ENCODE results near the gene DNM2.
"Not testable (repeated sequence)": the region's sequence is repeated elsewhere in the genome, so short reads cannot be mapped to it uniquely, and the experiment has no call there.

GRCh38 chr19:10758050-10758449, 40.2 kb downstream of the DNM2 start:
- TF ChIP-seq CTCF (IDR thresholded peaks at IDR 0.05); PRDM15 (CRISPR knock-in tag; IDR thresholded peaks at IDR 0.05); ZNF416 (CRISPR knock-in tag; IDR thresholded peaks at IDR 0.05); NFE2L1 (CRISPR knock-in tag; IDR thresholded peaks at IDR 0.05); USF2 (CRISPR knock-in tag; IDR thresholded peaks at IDR 0.05); NFYB (CRISPR knock-in tag; conservative IDR thresholded peaks at IDR 0.05; ENCODE audit: low read depth); MXD4 (CRISPR knock-in tag; IDR thresholded peaks at IDR 0.05; ENCODE audit: borderline replicate concordance); CREB1 (CRISPR knock-in tag; IDR thresholded peaks at IDR 0.05); SMAD4 (CRISPR knock-in tag; IDR thresholded peaks at IDR 0.05); ESRRA (CRISPR knock-in tag; IDR thresholded peaks at IDR 0.05; ENCODE audit: borderline replicate concordance); HMGXB4 (CRISPR knock-in tag; IDR thresholded peaks at IDR 0.05); ZNF423 (CRISPR knock-in tag; IDR thresholded peaks at IDR 0.05); ZNF263 (CRISPR knock-in tag; IDR thresholded peaks at IDR 0.05; ENCODE audit: low read depth); JUN (CRISPR knock-in tag; IDR thresholded peaks at IDR 0.05): not testable (repeated sequence)

Measured in WTC11 (cell line).